PC-9 (cell line): ENCODE measurements around the gene STEEP1. TPM values are rescaled to one million over a fixed set of nuclear protein-coding genes. Genes with fewer than 3 reads are reported as not detected.

Source experiments
- BruUV-seq: library from RNA; stranded (reverse); fragments of 400-500 nt; replicated peaks from 2 replicates; lab custom pipeline; 2021; lab: Mats Ljungman, UMichigan
- CTCF ChIA-PET: fragments of 300-600 bp; sonication (Branson Sonifier 250); formaldehyde crosslinking; loops from one replicate; lab custom pipeline; 2022; ENCODE audit warnings: antibody characterized with exemption; lab: Charles Lee
- POLR2A ChIA-PET: fragments of 300-600 bp; sonication (Branson Sonifier 250); formaldehyde crosslinking; loops from one replicate; lab custom pipeline; 2022; ENCODE audit warnings: antibody characterized with exemption; ENCODE audit not compliant: unreplicated experiment; lab: Charles Lee
- DNase-seq, 2 experiments: peaks; one replicate each; pipeline versions ENCODE4 v3.0.0 to v3.0.0-alpha.2; 2015 to 2022; ENCODE audit warnings: mixed read lengths in 1 of 2
- H2AFZ ChIP-seq: fragments of 200-600 bp; sonication (generic); 2 replicates; pipeline ENCODE4 v1.8.1; 2017; ENCODE audit warnings: antibody characterized with exemption
- H3F3A ChIP-seq: fragments of 200-600 bp; sonication (generic); 2 replicates; pipeline ENCODE4 v1.8.1; 2017; ENCODE audit warnings: antibody characterized with exemption, mild to moderate bottlenecking, low read depth; ENCODE audit not compliant: insufficient read depth
- H3K27ac ChIP-seq: fragments of 200-600 bp; sonication (generic); 2 replicates; pipeline ENCODE4 v1.6.1; 2016; ENCODE audit warnings: mixed run types
- H3K27me3 ChIP-seq: fragments of 200-600 bp; sonication (generic); 2 replicates; pipeline ENCODE4 v1.6.1; 2016; ENCODE audit warnings: low read depth, mixed run types; ENCODE audit not compliant: insufficient read depth
- H3K36me3 ChIP-seq: fragments of 200-600 bp; sonication (generic); 2 replicates; pipeline ENCODE4 v1.6.1; 2016; ENCODE audit warnings: low read depth, mixed run types
- H3K4me1 ChIP-seq: fragments of 200-600 bp; sonication (generic); replicated peaks from 2 replicates; pipeline ENCODE4 v1.6.1; 2016; ENCODE audit warnings: mixed run types; ENCODE audit not compliant: insufficient read depth
- H3K4me2 ChIP-seq: fragments of 200-600 bp; sonication (generic); 2 replicates; pipeline ENCODE4 v1.6.1; 2017; ENCODE audit warnings: mixed run types
- H3K4me3 ChIP-seq: fragments of 200-600 bp; sonication (generic); 2 replicates; pipeline ENCODE4 v1.6.1; 2016; ENCODE audit warnings: mixed run types
- H3K79me2 ChIP-seq: fragments of 200-600 bp; sonication (generic); 2 replicates; pipeline ENCODE4 v1.6.1; 2017; ENCODE audit warnings: low read depth, mixed run types
- H3K9me2 ChIP-seq: fragments of 200-600 bp; sonication (generic); 2 replicates; pipeline ENCODE4 v1.8.1; 2017; ENCODE audit warnings: mild to moderate bottlenecking; ENCODE audit not compliant: insufficient read depth
- H3K9me3 ChIP-seq: fragments of 200-600 bp; sonication (generic); 2 replicates; pipeline ENCODE4 v1.8.1; 2016; ENCODE audit warnings: low read depth; ENCODE audit not compliant: insufficient read depth
- H4K20me1 ChIP-seq: fragments of 200-600 bp; sonication (generic); 2 replicates; pipeline ENCODE4 v1.8.1; 2017; ENCODE audit not compliant: insufficient read depth
- EZH2 ChIP-seq: fragments of 200-600 bp; sonication (generic); IDR thresholded peaks from 2 replicates; pipeline ENCODE4 v1.8.0; 2017; ENCODE audit warnings: antibody characterized with exemption, low read depth
- intact Hi-C: fragments of 100-400 bp; cut with micrococcal nuclease; formaldehyde crosslinking; loops from one replicate; pipeline ENCODE4 v1.10.0; 2022; ENCODE audit not compliant: unreplicated experiment
- total RNA-seq: library from RNA; stranded (reverse); gene quantifications from 2 replicates; pipeline ENCODE4 v1.2.3, GENCODE V29; 2021
- TF ChIP-seq, protein P1 (sequence below): fragments of 200-600 bp; sonication (generic); conservative IDR thresholded peaks from 2 replicates; pipeline ENCODE4 v1.6.1; 2017; ENCODE audit warnings: mixed run types, antibody characterized with exemption, mild to moderate bottlenecking, moderate library complexity

Gene STEEP1
- total RNA-seq, 1 experiment from 2014 or later: 56.5 TPM

GRCh38 chrX:119537487-119537886, 27.7 kb downstream of the STEEP1 start:
- TF ChIP-seq EZH2: no peak
- TF ChIP-seq, protein P1, sequence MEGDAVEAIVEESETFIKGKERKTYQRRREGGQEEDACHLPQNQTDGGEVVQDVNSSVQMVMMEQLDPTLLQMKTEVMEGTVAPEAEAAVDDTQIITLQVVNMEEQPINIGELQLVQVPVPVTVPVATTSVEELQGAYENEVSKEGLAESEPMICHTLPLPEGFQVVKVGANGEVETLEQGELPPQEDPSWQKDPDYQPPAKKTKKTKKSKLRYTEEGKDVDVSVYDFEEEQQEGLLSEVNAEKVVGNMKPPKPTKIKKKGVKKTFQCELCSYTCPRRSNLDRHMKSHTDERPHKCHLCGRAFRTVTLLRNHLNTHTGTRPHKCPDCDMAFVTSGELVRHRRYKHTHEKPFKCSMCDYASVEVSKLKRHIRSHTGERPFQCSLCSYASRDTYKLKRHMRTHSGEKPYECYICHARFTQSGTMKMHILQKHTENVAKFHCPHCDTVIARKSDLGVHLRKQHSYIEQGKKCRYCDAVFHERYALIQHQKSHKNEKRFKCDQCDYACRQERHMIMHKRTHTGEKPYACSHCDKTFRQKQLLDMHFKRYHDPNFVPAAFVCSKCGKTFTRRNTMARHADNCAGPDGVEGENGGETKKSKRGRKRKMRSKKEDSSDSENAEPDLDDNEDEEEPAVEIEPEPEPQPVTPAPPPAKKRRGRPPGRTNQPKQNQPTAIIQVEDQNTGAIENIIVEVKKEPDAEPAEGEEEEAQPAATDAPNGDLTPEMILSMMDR: no peak
- intact Hi-C loops: no loop called here
- H3K27me3 ChIP-seq: no peaks in the 10 kb centered on the region
- H3K9me3 ChIP-seq: no peaks in the 10 kb centered on the region
- H4K20me1 ChIP-seq: no peaks in the 10 kb centered on the region
- H3K4me3 ChIP-seq: no peak overlapping the region
- no peaks in the 10 kb centered on the region for H3K9me2 ChIP-seq
- CTCF ChIA-PET: interaction anchor here (0.7 kb wide), 1 partner anchor 30 kb away, joined by 3 read pairs; no protein-coding TSS in a partner anchor
- POLR2A ChIA-PET: no interaction called here
- H2AFZ ChIP-seq: no peak overlapping the region
- H3F3A ChIP-seq: no peaks in the 10 kb centered on the region; the same call in 1 of the 2 replicates
- no peak overlapping the region for H3K4me2 ChIP-seq
- BruUV-seq: no TSS peak
- H3K36me3 ChIP-seq: peaks cover 16% of the 10 kb centered on the region; the same call in 1 of the 2 replicates
- DNase-seq: no peak
- H3K4me1 ChIP-seq: no peaks in the 10 kb centered on the region
- no peak overlapping the region for H3K27ac ChIP-seq
- H3K79me2 ChIP-seq: no peaks in the 10 kb centered on the region

- H3K36me3 ChIP-seq: no peaks in the 10 kb centered on the region
- intact Hi-C loops: no loop called here
- no peaks in the 10 kb centered on the region for H3K9me3 ChIP-seq
- H3K4me3 ChIP-seq: no peak overlapping the region
- ChIA-PET CTCF (no interaction called here), POLR2A (no interaction called here)
- H3K9me2 ChIP-seq: no peaks in the 10 kb centered on the region
- DNase-seq: no peak
- H4K20me1 ChIP-seq: no peaks in the 10 kb centered on the region
- no peaks in the 10 kb centered on the region for H3K4me1 ChIP-seq
- peaks cover 3% of the 10 kb centered on the region; the same call in 1 of the 2 replicates for H3F3A ChIP-seq
- H3K79me2 ChIP-seq: no peaks in the 10 kb centered on the region
- H3K27ac ChIP-seq: no peak overlapping the region
- no peak overlapping the region for H2AFZ ChIP-seq
- H3K4me2 ChIP-seq: no peak overlapping the region
- no peak for TF ChIP-seq EZH2
- TF ChIP-seq, protein P1: no peak
- H3K27me3 ChIP-seq: no peaks in the 10 kb centered on the region
- no TSS peak for BruUV-seq
These were observed 35.6 kb downstream of the STEEP1 start for GRCh38 chrX:119529345-119530276.

DNA sequence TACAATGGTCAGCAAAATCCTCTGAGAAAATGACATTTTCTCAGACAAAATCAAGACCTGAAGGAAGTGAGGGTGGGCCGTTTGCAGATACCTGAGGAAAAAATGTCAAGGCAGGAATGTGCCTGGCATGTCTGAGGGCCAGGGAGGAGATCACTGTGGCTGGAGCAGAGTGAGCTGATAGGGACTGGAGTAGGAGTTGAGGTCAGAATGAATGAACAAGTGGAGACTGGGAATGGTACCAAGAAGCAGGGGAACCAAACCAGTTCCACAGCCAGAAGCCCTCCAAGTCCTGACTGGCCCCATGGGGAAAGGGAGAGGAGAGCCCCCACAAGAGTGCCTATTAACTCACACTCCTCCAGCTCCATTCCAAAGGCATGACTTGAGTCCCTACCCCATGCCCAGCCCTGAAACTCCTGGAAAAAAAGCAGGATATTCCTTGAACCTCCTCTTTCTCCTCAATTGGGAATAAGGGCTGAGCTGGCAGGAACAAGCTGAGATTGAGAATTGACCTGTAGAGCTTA, 41.5 kb downstream of the STEEP1 start:
- no peak for TF ChIP-seq EZH2
- TF ChIP-seq, protein P1: no peak
- Histone ChIP-seq H4K20me1 (no peaks in the 10 kb centered on the region), H3K27me3 (no peaks in the 10 kb centered on the region), H3K4me1 (no peaks in the 10 kb centered on the region), H3K4me2 (no peak overlapping the region), H3K9me2 (no peaks in the 10 kb centered on the region), H2AFZ (no peak overlapping the region), H3K79me2 (no peaks in the 10 kb centered on the region), H3K27ac (no peak overlapping the region), H3F3A (no peaks in the 10 kb centered on the region), H3K36me3 (no peaks in the 10 kb centered on the region), H3K4me3 (no peak overlapping the region), H3K9me3 (no peaks in the 10 kb centered on the region)
- no TSS peak for BruUV-seq
- ChIA-PET POLR2A (no interaction called here), CTCF (interaction anchor here (0.7 kb wide), 1 partner anchor 421 kb away, joined by 3 read pairs; no protein-coding TSS in a partner anchor)
- intact Hi-C loops: no loop called here
- DNase-seq: no peak
